Nephron (organoid): ENCODE results near the gene SLC12A8.

Experiments used
- H3K27ac Mint-ChIP-seq, 3 experiments: 2 replicates each; pipeline ENCODE4 v1.8.0; 2020; ENCODE audit warnings: mixed read lengths in 3 of 3, mild to moderate bottlenecking in 2 of 3, moderate library complexity in 1 of 3
- H3K27me3 Mint-ChIP-seq: 2 replicates; pipeline ENCODE4 v1.8.0; 2021; ENCODE audit warnings: low read depth, mild to moderate bottlenecking, moderate library complexity, mixed read lengths
- H3K36me3 Mint-ChIP-seq: 2 replicates; pipeline ENCODE4 v1.8.0; 2020; ENCODE audit warnings: low read depth, mixed read lengths
- H3K4me1 Mint-ChIP-seq: 2 replicates; pipeline ENCODE4 v1.8.0; 2020; ENCODE audit warnings: mixed read lengths
- H3K4me3 Mint-ChIP-seq, 3 experiments: 2 replicates each; pipeline ENCODE4 v1.8.0; 2020; ENCODE audit warnings: mild to moderate bottlenecking in 3 of 3, mixed read lengths in 3 of 3, moderate library complexity in 2 of 3
- H3K9me3 Mint-ChIP-seq: 2 replicates; pipeline ENCODE4 v1.8.0; 2020; ENCODE audit warnings: mixed read lengths
- TF ChIP-seq, protein P1 (sequence below), 3 experiments: fragments of 200-600 bp; sonication (generic); IDR thresholded peaks; one replicate each; pipeline ENCODE4 v1.5.0; 2021; ENCODE audit warnings: antibody characterized with exemption in 3 of 3; ENCODE audit not compliant: unreplicated experiment in 3 of 3

Gene SLC12A8

DNA sequence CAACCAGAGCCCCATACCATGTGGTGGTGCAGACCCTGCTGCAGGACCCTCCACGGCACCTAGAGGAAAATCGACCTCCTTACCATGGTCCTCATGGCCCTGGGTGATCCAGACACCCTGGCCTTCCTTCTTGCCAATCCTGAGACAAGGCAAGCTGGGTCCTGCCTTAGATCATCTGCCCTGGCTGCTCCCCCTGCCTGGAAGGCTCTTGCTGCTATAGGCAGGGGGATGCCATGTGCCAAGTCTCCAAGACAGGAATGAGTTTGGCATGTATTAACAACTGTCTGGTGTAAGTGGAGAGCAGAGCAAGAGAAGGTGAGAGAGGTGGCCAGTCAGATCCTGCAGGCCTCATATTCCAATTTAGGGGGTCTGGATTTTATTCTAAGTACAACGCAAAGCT lies 164.3 kb downstream of the SLC12A8 start:
- H3K4me3 Mint-ChIP-seq, result no peak overlapping the region
- no peaks in the 10 kb centered on the region for H3K27me3 Mint-ChIP-seq
- peaks cover 19% of the 10 kb centered on the region for H3K4me1 Mint-ChIP-seq

DNA sequence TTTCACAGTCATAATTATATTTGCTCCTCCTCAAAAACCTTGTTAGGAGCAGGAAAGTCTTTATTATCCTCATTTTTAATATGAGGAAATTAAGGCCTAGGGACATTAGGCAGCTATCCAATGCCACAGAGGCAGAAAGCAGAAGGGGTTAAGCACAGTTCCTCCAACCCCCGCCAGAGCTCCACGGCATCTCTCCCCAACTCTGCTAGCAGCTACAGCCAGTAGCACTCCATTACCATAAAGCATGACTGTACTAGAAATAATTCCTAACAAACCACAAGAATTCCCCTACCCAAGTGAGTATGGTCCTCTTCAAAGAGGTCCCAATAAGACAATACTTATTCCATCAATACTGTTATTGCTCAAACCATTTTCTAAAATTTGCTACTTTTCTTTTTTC lies 166.6 kb downstream of the SLC12A8 start:
- TF ChIP-seq, protein P1, sequence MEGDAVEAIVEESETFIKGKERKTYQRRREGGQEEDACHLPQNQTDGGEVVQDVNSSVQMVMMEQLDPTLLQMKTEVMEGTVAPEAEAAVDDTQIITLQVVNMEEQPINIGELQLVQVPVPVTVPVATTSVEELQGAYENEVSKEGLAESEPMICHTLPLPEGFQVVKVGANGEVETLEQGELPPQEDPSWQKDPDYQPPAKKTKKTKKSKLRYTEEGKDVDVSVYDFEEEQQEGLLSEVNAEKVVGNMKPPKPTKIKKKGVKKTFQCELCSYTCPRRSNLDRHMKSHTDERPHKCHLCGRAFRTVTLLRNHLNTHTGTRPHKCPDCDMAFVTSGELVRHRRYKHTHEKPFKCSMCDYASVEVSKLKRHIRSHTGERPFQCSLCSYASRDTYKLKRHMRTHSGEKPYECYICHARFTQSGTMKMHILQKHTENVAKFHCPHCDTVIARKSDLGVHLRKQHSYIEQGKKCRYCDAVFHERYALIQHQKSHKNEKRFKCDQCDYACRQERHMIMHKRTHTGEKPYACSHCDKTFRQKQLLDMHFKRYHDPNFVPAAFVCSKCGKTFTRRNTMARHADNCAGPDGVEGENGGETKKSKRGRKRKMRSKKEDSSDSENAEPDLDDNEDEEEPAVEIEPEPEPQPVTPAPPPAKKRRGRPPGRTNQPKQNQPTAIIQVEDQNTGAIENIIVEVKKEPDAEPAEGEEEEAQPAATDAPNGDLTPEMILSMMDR (IDR thresholded peaks at IDR 0.05; ENCODE audit: unreplicated experiment in 3 of 3), result no peak
- Mint-ChIP-seq H3K4me1 (peaks cover 9% of the 10 kb centered on the region), H3K4me3 (no peak overlapping the region), H3K27ac (no peak overlapping the region), H3K36me3 (no peaks in the 10 kb centered on the region), H3K9me3 (no peaks in the 10 kb centered on the region), H3K27me3 (no peaks in the 10 kb centered on the region)

More for the DNA sequence above, 164.3 kb downstream of the SLC12A8 start:
- H3K27ac Mint-ChIP-seq, result peak overlapping the region in 1 of 3 experiments; percentile 2
- TF ChIP-seq, protein P1 (IDR thresholded peaks at IDR 0.05; ENCODE audit: unreplicated experiment in 3 of 3), result no peak
- no peaks in the 10 kb centered on the region for H3K9me3 Mint-ChIP-seq
- no peaks in the 10 kb centered on the region for H3K36me3 Mint-ChIP-seq

DNA sequence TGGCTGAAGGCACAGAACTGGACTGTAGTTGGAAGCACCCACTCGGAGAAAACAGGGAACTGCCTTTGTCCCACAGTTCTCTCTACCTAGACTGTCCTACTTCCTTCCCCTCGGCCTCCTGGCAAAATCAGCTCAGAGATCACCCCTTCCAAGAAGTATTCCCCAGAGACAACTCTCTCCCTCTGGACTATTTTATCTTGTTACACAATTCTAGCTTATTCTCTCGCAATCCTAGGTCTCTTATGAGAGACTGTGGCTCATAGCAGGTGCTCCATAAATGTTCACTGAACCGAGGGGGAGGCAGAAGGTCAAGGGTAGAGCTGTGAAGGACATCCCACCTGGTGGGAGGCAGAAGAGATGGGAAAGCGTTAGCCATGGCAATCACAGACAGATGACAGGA lies 167.4 kb downstream of the SLC12A8 start:
- Mint-ChIP-seq H3K27ac (no peak overlapping the region), H3K27me3 (no peaks in the 10 kb centered on the region), H3K4me3 (no peak overlapping the region), H3K4me1 (peaks cover 12% of the 10 kb centered on the region), H3K9me3 (no peaks in the 10 kb centered on the region), H3K36me3 (no peaks in the 10 kb centered on the region)
- TF ChIP-seq, protein P1 (IDR thresholded peaks at IDR 0.05; ENCODE audit: unreplicated experiment in 3 of 3), result no peak

DNA sequence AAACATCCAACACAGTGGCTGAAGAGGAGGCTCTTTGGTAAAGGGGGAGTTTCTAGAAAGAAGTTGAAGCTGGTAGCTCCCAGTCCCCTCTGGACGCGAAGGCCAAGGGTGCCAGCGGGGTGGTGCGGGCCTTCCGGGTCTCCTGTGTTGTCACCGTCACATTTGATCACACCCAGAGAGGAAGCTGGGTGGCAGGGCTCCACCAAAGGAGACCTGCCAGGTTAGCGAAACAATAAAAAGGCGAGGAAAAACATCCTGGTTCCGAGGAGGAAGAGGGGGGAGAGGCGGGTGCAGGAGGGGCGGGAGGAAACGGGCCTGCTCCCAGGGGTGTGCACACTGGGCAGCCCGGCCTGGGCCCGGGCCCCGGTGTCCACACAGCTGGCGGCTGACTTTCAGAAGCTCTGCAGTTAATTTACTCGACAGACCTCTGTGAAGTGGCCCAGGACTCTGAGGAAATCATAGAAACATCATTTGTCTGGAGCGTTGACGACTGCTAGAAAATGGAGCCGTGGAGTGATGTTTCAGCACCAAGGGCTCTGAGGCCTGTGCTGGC lies 168.9 kb downstream of the SLC12A8 start:
- TF ChIP-seq, protein P1 (IDR thresholded peaks at IDR 0.05; ENCODE audit: unreplicated experiment in 3 of 3), result no peak
- H3K27ac Mint-ChIP-seq, result peak overlapping the region in 2 of 3 experiments; percentile 93 to 98
- no peaks in the 10 kb centered on the region for H3K27me3 Mint-ChIP-seq
- H3K4me1 Mint-ChIP-seq, result peaks cover 27% of the 10 kb centered on the region
- no peak overlapping the region for H3K4me3 Mint-ChIP-seq
- no peaks in the 10 kb centered on the region for H3K36me3 Mint-ChIP-seq
- H3K9me3 Mint-ChIP-seq, result no peaks in the 10 kb centered on the region

DNA sequence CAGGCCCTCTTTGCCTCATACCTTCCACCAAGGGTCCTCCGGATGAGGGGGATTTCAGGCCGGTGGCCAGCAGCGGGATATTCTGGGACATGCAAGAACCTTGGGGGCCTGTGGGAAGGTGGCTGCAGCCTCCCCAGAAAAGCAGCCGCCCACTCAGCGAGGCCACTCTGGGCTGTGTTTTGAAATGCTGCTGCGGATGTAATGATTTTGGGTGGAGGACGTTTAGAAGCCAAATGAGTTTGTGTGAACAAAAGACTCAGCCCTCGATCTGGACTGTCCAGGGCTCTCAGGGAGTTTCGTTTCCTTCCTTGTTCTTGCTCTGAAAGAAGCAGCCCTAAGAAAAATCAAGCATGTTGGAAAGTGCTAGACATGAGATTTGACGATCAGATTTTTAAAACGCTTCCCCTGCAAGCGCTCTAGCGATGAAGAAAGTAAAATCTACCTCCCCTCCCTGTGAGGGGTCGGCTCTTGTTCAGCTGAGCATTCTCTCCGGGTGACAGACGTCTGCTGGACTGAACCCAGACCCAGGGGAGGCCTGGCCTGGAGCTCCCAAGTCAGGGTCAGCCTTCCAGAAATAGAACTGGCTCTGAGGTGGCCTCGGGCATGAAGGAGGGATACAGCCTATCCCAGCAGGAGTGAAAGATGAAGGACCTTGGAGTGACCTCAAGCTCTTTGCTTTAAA lies 169.7 kb downstream of the SLC12A8 start:
- Mint-ChIP-seq H3K4me3 (peak overlapping the region in 2 of 3 experiments; percentile 45 to 68), H3K27ac (peak overlapping the region in 2 of 3 experiments; percentile 93 to 98), H3K9me3 (no peaks in the 10 kb centered on the region), H3K4me1 (peaks cover 32% of the 10 kb centered on the region), H3K27me3 (no peaks in the 10 kb centered on the region), H3K36me3 (no peaks in the 10 kb centered on the region)
- TF ChIP-seq, protein P1 (IDR thresholded peaks at IDR 0.05; ENCODE audit: unreplicated experiment in 3 of 3), result no peak
